KBM-7 (cell line): ENCODE data around the gene SLC22A23.
A peak's percentile ranks its signal among the peaks of the same experiment; 100 is the strongest.

Experiments
- DNase-seq: peaks from one replicate; pipeline ENCODE4 v3.0.0-alpha.2; 2015
- in situ Hi-C: fragments of 300-500 bp; cut with MboI; formaldehyde crosslinking; loops from 2 replicates; pipeline ENCODE4 v1.14.3; 2020; ENCODE audit warnings: low sequenced_read_pairs, low pct_unique_long_range_greater_than_20kb, mixed read lengths

SLC22A23 gene

GRCh38 chr6:3361312-3362037 is 95.4 kb downstream of the SLC22A23 start:
- no peak for DNase-seq

GRCh38 chr6:3360727-3361045 is 96.2 kb downstream of the SLC22A23 start:
- no peak for DNase-seq
- in situ Hi-C loops = no loop called here

More at GRCh38 chr6:3361312-3362037, 95.4 kb downstream of the SLC22A23 start:
- in situ Hi-C loops = no loop called here

GRCh38 chr6:3359973-3360726 is 96.7 kb downstream of the SLC22A23 start:
- in situ Hi-C loops = no loop called here
- no peak for DNase-seq

- DNase-seq = no peak
- in situ Hi-C loops = no loop called here
These were observed 97.6 kb downstream of the SLC22A23 start for GRCh38 chr6:3359101-3359752.

- DNase-seq = no peak
- in situ Hi-C loops = no loop called here
These were observed 98.3 kb downstream of the SLC22A23 start for GRCh38 chr6:3358413-3359100.

GRCh38 chr6:3357678-3358077 is 99.2 kb downstream of the SLC22A23 start:
- in situ Hi-C loops = no loop called here
- DNase-seq = no peak

GRCh38 chr6:3356824-3357420 is 99.9 kb downstream of the SLC22A23 start:
- in situ Hi-C loops = no loop called here
- DNase-seq = no peak

- in situ Hi-C loops = no loop called here
- DNase-seq = peak; percentile 90
These were observed 100.6 kb downstream of the SLC22A23 start for GRCh38 chr6:3356056-3356823.

GRCh38 chr6:3355358-3356055 is 101.3 kb downstream of the SLC22A23 start:
- peak; percentile 23 for DNase-seq
- in situ Hi-C loops = no loop called here

GRCh38 chr6:3355011-3355357 is 101.9 kb downstream of the SLC22A23 start:
- no peak for DNase-seq
- in situ Hi-C loops = no loop called here

- in situ Hi-C loops = no loop called here
- no peak for DNase-seq
These were observed 102.9 kb downstream of the SLC22A23 start for GRCh38 chr6:3353939-3354338.

GRCh38 chr6:3353213-3353903 is 103.5 kb downstream of the SLC22A23 start:
- DNase-seq = no peak
- in situ Hi-C loops = no loop called here

GRCh38 chr6:3352678-3353077 is 104.2 kb downstream of the SLC22A23 start:
- in situ Hi-C loops = no loop called here
- no peak for DNase-seq

GRCh38 chr6:3351829-3352524 is 104.9 kb downstream of the SLC22A23 start:
- DNase-seq = no peak
- in situ Hi-C loops = no loop called here

GRCh38 chr6:3351105-3351676 is 105.7 kb downstream of the SLC22A23 start:
- in situ Hi-C loops = no loop called here
- no peak for DNase-seq

GRCh38 chr6:3350252-3350796 is 106.5 kb downstream of the SLC22A23 start:
- DNase-seq = no peak
- in situ Hi-C loops = no loop called here
